ENCODE measurements around the gene DLX2. TPM values are rescaled to one million over a fixed set of nuclear protein-coding genes. Genes with fewer than 3 reads are reported as not detected.

The DLX2 gene
- total and polyA plus RNA-seq, 2 experiments from 2014 or later = 0.37 to 1.2 TPM

- Histone ChIP-seq H3K79me2 (no peaks in the 10 kb centered on the region), H3K9me2 (replicated peaks; ENCODE audit: insufficient read depth) (no peaks in the 10 kb centered on the region), H2AFZ (no peak overlapping the region), H3K4me3 (no peak overlapping the region), H3K9me3 (ENCODE audit: low read depth) (no peaks in the 10 kb centered on the region), H4K20me1 (ENCODE audit: insufficient read depth, poor library complexity, severe bottlenecking) (no peaks in the 10 kb centered on the region), H3K27me3 (peaks cover 66% of the 10 kb centered on the region), H3K27ac (no peak overlapping the region), H3K4me2 (no peak overlapping the region), H3K4me1 (ENCODE audit: insufficient read depth) (peaks cover 11% of the 10 kb centered on the region), H3K36me3 (replicated peaks; ENCODE audit: insufficient read depth, low read depth) (no peaks in the 10 kb centered on the region)
- TF ChIP-seq EZH2 (IDR thresholded peaks at IDR 0.05; ENCODE audit: borderline replicate concordance) = no peak
- no peak for TF ChIP-seq EZH2phosphoT487 (IDR thresholded peaks at IDR 0.05; ENCODE audit: low read depth, severe bottlenecking, unreplicated experiment)
- no peak for TF ChIP-seq CTCF (IDR thresholded peaks at IDR 0.05; ENCODE audit: poor library complexity)
- no peak for DNase-seq (ENCODE audit: low spot score)
- 31% methylated on average over 8 of the region's 8 CpGs for WGBS (ENCODE audit: low lambda C conversion rate, missing lambda C conversion rate)
Measured at GRCh38 chr2:172108587-172108930, 5.9 kb upstream of the DLX2 start.

GRCh38 chr2:172107690-172108586 lies 5.2 kb upstream of the DLX2 start:
- no peaks in the 10 kb centered on the region for H3K79me2 ChIP-seq
- H2AFZ ChIP-seq = no peak overlapping the region
- peaks cover 13% of the 10 kb centered on the region for H3K4me1 ChIP-seq (ENCODE audit: insufficient read depth)
- TF ChIP-seq EZH2 (IDR thresholded peaks at IDR 0.05; ENCODE audit: borderline replicate concordance) (peak; percentile 57), CTCF (IDR thresholded peaks at IDR 0.05; ENCODE audit: poor library complexity) (no peak), EZH2phosphoT487 (IDR thresholded peaks at IDR 0.05; ENCODE audit: low read depth, severe bottlenecking, unreplicated experiment) (no peak)
- no peaks in the 10 kb centered on the region for H4K20me1 ChIP-seq (ENCODE audit: insufficient read depth, poor library complexity, severe bottlenecking)
- H3K9me2 ChIP-seq (replicated peaks; ENCODE audit: insufficient read depth) = no peaks in the 10 kb centered on the region
- H3K9me3 ChIP-seq (ENCODE audit: low read depth) = no peaks in the 10 kb centered on the region
- H3K36me3 ChIP-seq (replicated peaks; ENCODE audit: insufficient read depth, low read depth) = no peaks in the 10 kb centered on the region
- H3K4me3 ChIP-seq = no peak overlapping the region
- no peak overlapping the region for H3K4me2 ChIP-seq
- no peak for DNase-seq (ENCODE audit: low spot score)
- WGBS (ENCODE audit: low lambda C conversion rate, missing lambda C conversion rate) = 44% methylated on average over 48 of the region's 51 CpGs
- H3K27me3 ChIP-seq = peaks cover 68% of the 10 kb centered on the region
- H3K27ac ChIP-seq = no peak overlapping the region

- Histone ChIP-seq H3K9me3 (ENCODE audit: low read depth) (no peaks in the 10 kb centered on the region), H3K4me2 (peak overlapping the region; percentile 71), H3K27me3 (peaks cover 79% of the 10 kb centered on the region), H2AFZ (peak overlapping the region; percentile 40), H3K4me1 (ENCODE audit: insufficient read depth) (peaks cover 26% of the 10 kb centered on the region), H3K79me2 (no peaks in the 10 kb centered on the region), H4K20me1 (ENCODE audit: insufficient read depth, poor library complexity, severe bottlenecking) (no peaks in the 10 kb centered on the region), H3K4me3 (no peak overlapping the region), H3K9me2 (replicated peaks; ENCODE audit: insufficient read depth) (no peaks in the 10 kb centered on the region), H3K36me3 (replicated peaks; ENCODE audit: insufficient read depth, low read depth) (no peaks in the 10 kb centered on the region), H3K27ac (no peak overlapping the region)
- TF ChIP-seq EZH2phosphoT487 (IDR thresholded peaks at IDR 0.05; ENCODE audit: low read depth, severe bottlenecking, unreplicated experiment) = no peak
- TF ChIP-seq CTCF (IDR thresholded peaks at IDR 0.05; ENCODE audit: poor library complexity) = peak; percentile 41
- peak; percentile 50 for TF ChIP-seq EZH2 (IDR thresholded peaks at IDR 0.05; ENCODE audit: borderline replicate concordance)
- 6% methylated on average over 44 of the region's 44 CpGs for WGBS (ENCODE audit: low lambda C conversion rate, missing lambda C conversion rate)
- DNase-seq (ENCODE audit: low spot score) = peak; percentile 48
Measured at GRCh38 chr2:172106108-172106961, 3.6 kb upstream of the DLX2 start.
